Measurements from ENCODE around the gene ADSS2.

Gene ADSS2

DNA sequence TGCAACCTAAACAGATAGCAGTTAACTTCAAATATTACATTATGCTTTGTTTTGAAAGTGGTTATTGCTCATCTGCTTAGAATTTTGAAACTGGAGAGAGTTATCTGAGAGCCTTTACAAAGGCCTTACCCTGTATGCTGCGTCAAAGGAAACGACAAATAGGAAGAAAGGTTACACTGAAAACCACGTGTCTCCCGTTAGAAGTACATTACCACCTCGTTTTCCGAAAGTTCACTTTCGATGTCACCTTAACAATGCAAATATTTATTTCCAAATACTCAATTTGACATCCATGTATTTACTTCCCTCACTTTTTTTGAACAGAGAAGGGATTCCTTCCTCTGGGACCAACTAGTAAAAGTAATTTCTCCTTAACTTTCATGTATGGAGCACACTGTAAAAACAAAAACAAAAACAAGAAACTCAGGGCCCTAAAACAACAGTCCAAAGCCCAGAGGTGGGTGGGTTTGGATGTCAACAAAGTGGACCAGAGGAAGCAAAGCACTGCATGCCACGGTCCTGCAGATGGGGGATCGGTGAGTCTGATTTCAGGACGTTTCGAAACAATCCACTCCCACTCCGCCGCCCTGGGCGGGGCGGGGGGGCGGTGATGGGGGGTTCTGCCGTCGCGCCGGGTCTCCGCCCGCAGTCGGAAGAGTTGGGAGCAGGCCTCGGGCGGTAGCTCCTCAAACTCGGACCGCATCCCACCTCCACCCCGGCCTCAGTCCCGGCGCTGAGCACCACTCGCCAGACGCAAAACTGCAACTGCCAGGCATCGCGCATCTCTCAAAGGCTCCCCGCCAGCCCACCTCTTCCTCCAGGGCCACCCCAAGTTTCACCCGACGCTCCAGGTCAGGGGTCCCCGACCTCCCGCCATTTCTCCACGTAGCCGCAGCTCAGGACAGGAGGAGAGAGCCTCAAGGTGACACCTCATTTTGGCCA lies 841 bp downstream of the ADSS2 start:
- peaks cover 5% of the 10 kb centered on the region for H3K9me3 Mint-ChIP-seq
- H3K27me3 Mint-ChIP-seq, result no peaks in the 10 kb centered on the region
- H3K27ac Mint-ChIP-seq, result peak overlapping the region; percentile 99
- H3K4me3 Mint-ChIP-seq, result peak overlapping the region; percentile 99
- H3K4me1 Mint-ChIP-seq, result peaks cover 61% of the 10 kb centered on the region
- H3K36me3 Mint-ChIP-seq, result peaks cover 17% of the 10 kb centered on the region

DNA sequence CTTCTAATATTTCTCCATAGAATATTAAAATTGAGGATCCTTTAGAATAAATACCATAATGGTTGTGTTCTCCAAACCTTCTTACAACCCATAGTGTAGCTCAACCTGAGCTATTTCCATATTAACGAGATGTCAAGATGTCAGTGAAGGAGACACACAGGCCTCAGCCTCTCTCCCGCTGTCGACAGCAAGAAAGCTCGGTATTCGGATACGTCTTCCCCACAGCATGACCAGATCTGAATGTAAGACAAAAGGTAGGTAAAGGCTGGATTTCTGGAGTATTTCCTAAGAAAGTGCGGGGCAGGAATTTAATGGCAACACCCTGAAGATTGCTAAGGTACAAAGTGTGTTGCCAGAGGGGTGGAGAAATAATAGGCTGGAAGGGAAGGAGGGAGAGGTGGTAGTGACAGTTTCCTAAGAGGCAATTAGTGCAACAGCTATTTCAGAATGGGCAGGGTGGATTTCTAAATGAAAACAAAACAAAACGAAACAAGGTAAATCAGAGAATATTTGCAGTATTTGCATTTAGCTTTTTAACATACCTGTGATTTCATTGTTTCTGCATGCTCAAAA lies 1.7 kb downstream of the ADSS2 start:
- Mint-ChIP-seq H3K4me1 (peaks cover 69% of the 10 kb centered on the region), H3K27ac (peak overlapping the region; percentile 99), H3K4me3 (peak overlapping the region; percentile 99), H3K9me3 (peaks cover 5% of the 10 kb centered on the region), H3K36me3 (peaks cover 17% of the 10 kb centered on the region), H3K27me3 (no peaks in the 10 kb centered on the region)

DNA sequence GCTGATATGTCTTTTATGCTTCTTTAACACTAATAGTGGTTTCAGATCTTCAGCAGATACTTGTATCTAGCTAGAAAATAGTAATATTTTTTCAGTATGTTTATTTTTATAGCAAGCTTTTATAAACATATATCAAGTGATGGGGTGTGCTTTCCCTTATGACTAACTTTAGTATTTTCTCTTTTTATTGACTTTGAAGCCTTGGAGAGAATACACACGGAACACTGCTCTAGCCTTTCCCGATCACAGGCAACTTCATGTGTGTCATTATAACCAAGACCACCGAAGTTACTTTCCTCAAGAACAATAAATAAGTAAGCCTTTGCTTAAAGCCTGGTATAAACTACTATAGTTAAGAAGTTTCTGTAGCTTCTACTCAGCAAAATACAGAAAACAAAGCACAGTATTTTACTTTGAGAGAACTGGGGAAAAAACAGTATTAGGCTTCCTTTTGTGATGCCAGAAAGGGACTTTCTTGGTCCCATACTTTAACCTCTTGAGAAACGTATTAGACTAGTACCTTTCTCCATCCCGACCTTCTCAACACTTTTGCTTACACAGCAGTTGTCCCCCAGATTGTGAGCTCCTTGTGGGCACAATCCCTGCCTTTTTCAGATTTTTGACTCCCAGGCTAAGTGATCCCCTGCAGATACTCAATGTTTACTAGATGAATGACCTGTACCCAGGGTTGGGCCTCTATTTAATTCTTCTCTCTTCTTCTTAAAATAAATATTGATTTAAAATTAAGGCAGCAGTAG lies 3.3 kb downstream of the ADSS2 start:
- peak overlapping the region; percentile 59 for H3K4me3 Mint-ChIP-seq
- peak overlapping the region; percentile 84 for H3K27ac Mint-ChIP-seq
- H3K9me3 Mint-ChIP-seq, result peaks cover 5% of the 10 kb centered on the region
- H3K27me3 Mint-ChIP-seq, result no peaks in the 10 kb centered on the region
- H3K36me3 Mint-ChIP-seq, result peaks cover 18% of the 10 kb centered on the region
- peaks cover 78% of the 10 kb centered on the region for H3K4me1 Mint-ChIP-seq

- H3K4me1 Mint-ChIP-seq, result peaks cover 82% of the 10 kb centered on the region
- H3K9me3 Mint-ChIP-seq, result peaks cover 5% of the 10 kb centered on the region
- peaks cover 18% of the 10 kb centered on the region for H3K36me3 Mint-ChIP-seq
- no peak overlapping the region for H3K27ac Mint-ChIP-seq
- H3K4me3 Mint-ChIP-seq, result peak overlapping the region; percentile 60
- no peaks in the 10 kb centered on the region for H3K27me3 Mint-ChIP-seq
Observed at GRCh38 chr1:244447552-244447951, 4.2 kb downstream of the ADSS2 start.

- Mint-ChIP-seq H3K4me1 (peaks cover 83% of the 10 kb centered on the region), H3K27ac (no peak overlapping the region), H3K4me3 (peak overlapping the region; percentile 60), H3K9me3 (peaks cover 1% of the 10 kb centered on the region), H3K27me3 (no peaks in the 10 kb centered on the region), H3K36me3 (peaks cover 16% of the 10 kb centered on the region)
Observed at GRCh38 chr1:244447024-244447423, 4.7 kb downstream of the ADSS2 start.

DNA sequence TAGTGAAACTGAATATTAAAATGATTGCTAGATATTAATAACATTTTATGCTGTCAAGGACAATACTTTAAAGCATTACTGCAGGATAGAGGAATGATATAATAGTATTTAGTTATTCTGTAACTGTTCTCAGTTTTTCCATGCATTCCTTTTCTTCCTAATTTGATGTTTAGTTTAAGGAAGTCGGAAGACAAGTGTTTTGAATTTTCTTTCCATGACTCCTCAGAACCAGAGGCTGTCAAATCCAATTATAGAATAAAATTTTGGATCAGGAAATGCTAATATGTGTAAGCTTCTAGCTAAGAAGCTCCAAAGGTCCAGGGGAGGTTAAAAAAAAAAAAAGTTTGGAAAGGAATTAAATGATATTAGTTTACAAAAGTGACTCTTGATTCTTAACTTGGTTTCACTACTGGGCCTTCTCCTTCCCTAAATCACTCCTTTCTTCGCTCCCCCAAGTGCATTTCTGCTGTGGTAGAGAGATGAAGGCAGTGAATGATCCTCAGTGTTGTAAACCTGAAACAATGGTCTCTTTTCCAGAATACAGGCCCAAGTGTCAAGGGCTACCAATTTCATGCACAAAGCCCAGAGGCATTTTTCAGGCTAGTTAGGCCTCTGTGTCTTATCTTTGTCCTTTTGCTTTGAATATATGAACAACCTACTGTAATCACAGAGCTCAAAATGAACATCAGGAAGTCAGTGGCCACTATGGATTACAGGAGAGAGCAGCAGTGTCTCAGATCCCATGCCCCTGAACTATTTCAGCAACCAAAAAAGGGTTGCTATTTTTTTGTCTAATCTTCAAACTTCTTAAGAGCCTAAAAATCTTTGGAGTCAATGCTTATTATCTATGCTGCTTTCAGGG lies 6.2 kb downstream of the ADSS2 start:
- H3K27ac Mint-ChIP-seq, result peak overlapping the region; percentile 68
- H3K27me3 Mint-ChIP-seq, result no peaks in the 10 kb centered on the region
- H3K4me3 Mint-ChIP-seq, result peak overlapping the region; percentile 61
- H3K9me3 Mint-ChIP-seq, result no peaks in the 10 kb centered on the region
- peaks cover 80% of the 10 kb centered on the region for H3K4me1 Mint-ChIP-seq
- peaks cover 16% of the 10 kb centered on the region for H3K36me3 Mint-ChIP-seq

GRCh38 chr1:244444854-244445253 lies 6.9 kb downstream of the ADSS2 start:
- peak overlapping the region; percentile 24 for H3K4me3 Mint-ChIP-seq
- H3K27ac Mint-ChIP-seq, result no peak overlapping the region
- peaks cover 13% of the 10 kb centered on the region for H3K36me3 Mint-ChIP-seq
- no peaks in the 10 kb centered on the region for H3K27me3 Mint-ChIP-seq
- peaks cover 77% of the 10 kb centered on the region for H3K4me1 Mint-ChIP-seq
- no peaks in the 10 kb centered on the region for H3K9me3 Mint-ChIP-seq

GRCh38 chr1:244442850-244443249 lies 8.9 kb downstream of the ADSS2 start:
- Mint-ChIP-seq H3K36me3 (peaks cover 5% of the 10 kb centered on the region), H3K9me3 (no peaks in the 10 kb centered on the region), H3K27me3 (no peaks in the 10 kb centered on the region), H3K4me3 (no peak overlapping the region), H3K27ac (no peak overlapping the region), H3K4me1 (peaks cover 72% of the 10 kb centered on the region)

DNA sequence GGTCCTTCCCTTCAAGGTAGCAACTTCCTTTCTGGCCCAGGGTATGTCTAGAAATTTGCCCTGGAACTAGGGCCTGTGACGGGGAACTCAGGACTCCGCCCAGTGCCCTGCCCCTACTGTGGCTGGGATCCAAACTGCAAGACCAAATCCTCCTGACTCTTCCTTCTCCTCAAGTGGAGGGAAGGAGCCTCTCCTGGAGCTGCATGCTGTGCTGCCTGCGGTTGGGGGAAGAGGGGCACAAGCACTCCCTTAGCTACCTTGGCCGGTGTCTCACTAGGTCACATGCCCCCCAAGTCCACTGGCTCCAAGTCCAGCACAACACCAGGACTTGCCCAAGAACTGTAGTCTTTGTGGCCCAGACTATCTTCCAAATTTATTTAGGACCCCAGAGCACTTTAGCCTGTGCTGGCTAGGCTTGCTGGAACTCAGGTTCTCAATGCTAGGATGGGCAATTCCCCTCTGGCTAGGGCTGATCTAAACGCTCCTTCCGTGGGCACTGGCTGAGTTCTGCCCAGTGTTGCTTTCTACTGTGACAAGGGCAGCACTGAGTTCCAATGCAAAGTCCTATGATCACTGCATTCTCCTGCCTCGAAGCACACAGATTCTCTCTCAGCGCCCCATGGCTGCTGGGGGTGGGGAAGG lies 12.2 kb downstream of the ADSS2 start:
- H3K4me3 Mint-ChIP-seq, result no peak overlapping the region
- H3K27me3 Mint-ChIP-seq, result no peaks in the 10 kb centered on the region
- H3K36me3 Mint-ChIP-seq, result peaks cover 10% of the 10 kb centered on the region
- no peak overlapping the region for H3K27ac Mint-ChIP-seq
- H3K4me1 Mint-ChIP-seq, result peaks cover 68% of the 10 kb centered on the region
- no peaks in the 10 kb centered on the region for H3K9me3 Mint-ChIP-seq

GRCh38 chr1:244437086-244437468 lies 14.6 kb downstream of the ADSS2 start:
- Mint-ChIP-seq H3K4me1 (peaks cover 52% of the 10 kb centered on the region), H3K36me3 (peaks cover 12% of the 10 kb centered on the region), H3K27ac (peak overlapping the region; percentile 98)

DNA sequence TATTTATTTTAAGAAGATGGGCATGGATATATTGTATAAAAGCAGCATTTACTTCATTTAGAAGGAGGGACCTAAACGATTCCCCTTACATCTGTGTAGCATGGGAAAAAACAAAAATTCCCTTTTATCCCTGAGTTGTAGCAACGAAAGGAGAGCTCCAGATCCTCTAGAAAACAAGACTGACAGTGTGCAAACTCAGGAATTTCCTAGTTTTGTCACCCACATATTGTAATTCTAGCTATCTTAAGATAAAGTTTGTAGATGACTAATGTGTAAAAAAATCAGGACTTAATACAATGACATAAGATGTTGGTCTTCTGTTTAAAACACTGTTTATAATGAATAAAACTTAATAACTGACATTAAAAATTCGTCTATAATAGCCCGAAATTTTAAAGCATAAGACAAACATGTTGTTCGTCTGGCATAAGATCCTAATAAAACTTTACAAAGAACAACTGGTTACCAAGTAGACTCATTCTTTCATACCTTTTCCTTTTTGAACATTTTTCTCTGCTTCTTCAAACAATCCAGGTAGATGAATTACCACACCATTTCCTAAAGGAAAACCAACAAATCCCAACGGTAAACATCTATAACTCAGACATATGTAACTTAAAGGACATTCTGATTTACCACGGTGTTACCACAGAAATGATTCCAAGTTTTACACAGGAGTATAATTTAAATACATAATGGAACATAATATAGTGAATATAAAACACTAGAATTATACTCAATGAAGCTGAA lies 15.2 kb downstream of the ADSS2 start:
- Mint-ChIP-seq H3K4me1 (peaks cover 51% of the 10 kb centered on the region), H3K9me3 (no peaks in the 10 kb centered on the region), H3K27me3 (no peaks in the 10 kb centered on the region), H3K27ac (peak overlapping the region; percentile 98), H3K4me3 (peak overlapping the region; percentile 77), H3K36me3 (peaks cover 15% of the 10 kb centered on the region)

More at GRCh38 chr1:244437086-244437468, 14.6 kb downstream of the ADSS2 start:
- Mint-ChIP-seq H3K4me3 (no peak overlapping the region), H3K27me3 (no peaks in the 10 kb centered on the region), H3K9me3 (no peaks in the 10 kb centered on the region)

- Mint-ChIP-seq H3K4me3 (peak overlapping the region; percentile 77), H3K4me1 (peaks cover 51% of the 10 kb centered on the region), H3K36me3 (peaks cover 15% of the 10 kb centered on the region), H3K27ac (peak overlapping the region; percentile 98), H3K9me3 (no peaks in the 10 kb centered on the region), H3K27me3 (no peaks in the 10 kb centered on the region)
Observed at GRCh38 chr1:244435562-244436205, 16.0 kb downstream of the ADSS2 start.

- Mint-ChIP-seq H3K27me3 (no peaks in the 10 kb centered on the region), H3K4me1 (peaks cover 35% of the 10 kb centered on the region), H3K9me3 (no peaks in the 10 kb centered on the region), H3K27ac (no peak overlapping the region), H3K36me3 (peaks cover 18% of the 10 kb centered on the region), H3K4me3 (no peak overlapping the region)
Observed at GRCh38 chr1:244431166-244431565, 20.5 kb downstream of the ADSS2 start.

DNA sequence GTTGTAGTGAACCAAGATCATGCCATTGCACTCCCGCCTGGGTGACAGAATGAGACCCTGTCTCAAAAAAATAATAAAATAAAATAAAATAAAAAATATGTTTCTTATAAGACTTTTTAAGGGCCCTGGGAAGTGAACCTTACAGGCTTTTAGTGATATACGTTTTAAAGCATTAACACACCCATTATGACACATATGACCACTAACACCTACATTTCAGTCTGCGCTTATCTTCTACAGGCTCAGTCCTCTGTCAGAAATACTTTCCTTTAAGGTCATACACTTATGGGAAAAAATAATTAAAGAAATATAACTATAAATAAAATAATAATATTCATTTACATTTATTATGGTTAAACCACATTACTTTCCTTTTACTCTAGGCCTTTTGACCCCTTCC lies 21.9 kb downstream of the ADSS2 start:
- no peak overlapping the region for H3K27ac Mint-ChIP-seq
- peaks cover 34% of the 10 kb centered on the region for H3K4me1 Mint-ChIP-seq
- H3K36me3 Mint-ChIP-seq, result peaks cover 18% of the 10 kb centered on the region
- no peaks in the 10 kb centered on the region for H3K27me3 Mint-ChIP-seq
- H3K4me3 Mint-ChIP-seq, result no peak overlapping the region
- H3K9me3 Mint-ChIP-seq, result no peaks in the 10 kb centered on the region

Measured in activated naive CD4-positive, alpha-beta T cell treated with anti-CD3 and anti-CD28 coated beads, Interleukin-2, amount 50 U/mL, for 24 hours (primary cell).